Central memory CD8-positive, alpha-beta T cell (primary cell): Measurements from ENCODE around the gene MT4.

ENCODE experiments used
- ATAC-seq: fragments of 150-1000 bp; cut with Tn5 transposase; replicated peaks from 2 replicates; pipeline ENCODE4 v1.10.0; 2022; ENCODE audit warnings: mild to moderate bottlenecking, moderate FRiP score, moderate number of reproducible peaks; ENCODE audit not compliant: poor library complexity, severe bottlenecking; ENCODE audit errors: extremely low read depth
- DNase-seq, 2 donors: peaks; one replicate each; pipeline ENCODE4 v3.0.0; 2021; ENCODE audit warnings: low spot score in 2 of 2
- H3K27ac Mint-ChIP-seq: one replicate; pipeline ENCODE4 v1.8.0; 2022; ENCODE audit warnings: low read depth, mild to moderate bottlenecking, moderate library complexity, mixed read lengths
- H3K27me3 Mint-ChIP-seq: one replicate; pipeline ENCODE4 v1.8.0; 2022; ENCODE audit warnings: mixed read lengths
- H3K36me3 Mint-ChIP-seq: one replicate; pipeline ENCODE4 v1.8.0; 2022; ENCODE audit warnings: mild to moderate bottlenecking, moderate library complexity, mixed read lengths; ENCODE audit not compliant: insufficient read depth
- H3K4me1 Mint-ChIP-seq: one replicate; pipeline ENCODE4 v1.8.0; 2022; ENCODE audit warnings: mixed read lengths
- H3K4me3 Mint-ChIP-seq: one replicate; pipeline ENCODE4 v1.8.0; 2022; ENCODE audit warnings: mild to moderate bottlenecking, moderate library complexity, mixed read lengths
- H3K9me3 Mint-ChIP-seq: one replicate; pipeline ENCODE4 v1.8.0; 2022; ENCODE audit warnings: mixed read lengths

The MT4 gene

GRCh38 chr16:56564793-56565477 is at the start of gene MT4:
TSS of gene MT4 (plus strand) at chr16:56565073. CDS start at chr16:56565129, 56 bp downstream.
- no peaks in the 10 kb centered on the region for H3K4me1 Mint-ChIP-seq
- ATAC-seq: no peak
- H3K36me3 Mint-ChIP-seq: no peaks in the 10 kb centered on the region
- no peaks in the 10 kb centered on the region for H3K9me3 Mint-ChIP-seq
- DNase-seq: no peak
- peaks cover 16% of the 10 kb centered on the region for H3K27me3 Mint-ChIP-seq
- no peak within 1 kb of the TSS for H3K27ac Mint-ChIP-seq
- H3K4me3 Mint-ChIP-seq: no peak within 1 kb of the TSS

- peaks cover 33% of the 10 kb centered on the region for H3K4me1 Mint-ChIP-seq
- DNase-seq (no peak), ATAC-seq (no peak)
- no peaks in the 10 kb centered on the region for H3K9me3 Mint-ChIP-seq
- no peaks in the 10 kb centered on the region for H3K27me3 Mint-ChIP-seq
- no peak overlapping the region for H3K4me3 Mint-ChIP-seq
- H3K27ac Mint-ChIP-seq: no peak overlapping the region
- peaks cover 21% of the 10 kb centered on the region for H3K36me3 Mint-ChIP-seq
These were observed 49.2 kb upstream of the MT4 start for GRCh38 chr16:56515665-56516064.

GRCh38 chr16:56517206-56517605 is 47.7 kb upstream of the MT4 start:
- Mint-ChIP-seq H3K4me1 (peaks cover 35% of the 10 kb centered on the region), H3K27ac (no peak overlapping the region)

GRCh38 chr16:56518425-56518824 is 46.4 kb upstream of the MT4 start:
- Mint-ChIP-seq H3K27ac (peak overlapping the region; percentile 65), H3K9me3 (no peaks in the 10 kb centered on the region), H3K27me3 (no peaks in the 10 kb centered on the region), H3K4me3 (peak overlapping the region; percentile 77), H3K36me3 (peaks cover 10% of the 10 kb centered on the region), H3K4me1 (peaks cover 29% of the 10 kb centered on the region)
- ATAC-seq (no peak), DNase-seq (no peak)

More at GRCh38 chr16:56517206-56517605, 47.7 kb upstream of the MT4 start:
- DNase-seq: no peak
- ATAC-seq: no peak
- Mint-ChIP-seq H3K9me3 (no peaks in the 10 kb centered on the region), H3K36me3 (peaks cover 14% of the 10 kb centered on the region), H3K27me3 (no peaks in the 10 kb centered on the region), H3K4me3 (no peak overlapping the region)

GRCh38 chr16:56519459-56520250 is 45.2 kb upstream of the MT4 start, which contains the start of gene BBS2:
TSS of gene BBS2 (minus strand) at chr16:56520024. CDS start at chr16:56519862, 162 bp downstream.
- H3K27ac Mint-ChIP-seq: peak within 1 kb of the TSS; percentile 65
- peak within 1 kb of the TSS; percentile 77 for H3K4me3 Mint-ChIP-seq
- ATAC-seq: peak; percentile 87
- H3K4me1 Mint-ChIP-seq: peaks cover 22% of the 10 kb centered on the region
- DNase-seq: peak; percentile 84 to 85
- H3K9me3 Mint-ChIP-seq: no peaks in the 10 kb centered on the region
- H3K36me3 Mint-ChIP-seq: peaks cover 10% of the 10 kb centered on the region
- no peaks in the 10 kb centered on the region for H3K27me3 Mint-ChIP-seq

GRCh38 chr16:56520251-56520577 is 44.7 kb upstream of the MT4 start:
- Mint-ChIP-seq H3K4me1 (peaks cover 22% of the 10 kb centered on the region), H3K27me3 (no peaks in the 10 kb centered on the region), H3K4me3 (peak overlapping the region; percentile 77), H3K9me3 (no peaks in the 10 kb centered on the region), H3K27ac (peak overlapping the region; percentile 65), H3K36me3 (peaks cover 10% of the 10 kb centered on the region)
- ATAC-seq (no peak), DNase-seq (no peak)

- Mint-ChIP-seq H3K9me3 (no peaks in the 10 kb centered on the region), H3K4me3 (no peak overlapping the region), H3K4me1 (peaks cover 6% of the 10 kb centered on the region), H3K36me3 (no peaks in the 10 kb centered on the region), H3K27ac (no peak overlapping the region), H3K27me3 (peaks cover 10% of the 10 kb centered on the region)
- no peak for DNase-seq
- ATAC-seq: no peak
These were observed 39.6 kb upstream of the MT4 start for GRCh38 chr16:56525236-56525635.

- ATAC-seq (no peak), DNase-seq (no peak)
- Mint-ChIP-seq H3K36me3 (no peaks in the 10 kb centered on the region), H3K27ac (no peak overlapping the region), H3K9me3 (no peaks in the 10 kb centered on the region), H3K4me1 (no peaks in the 10 kb centered on the region), H3K4me3 (no peak overlapping the region), H3K27me3 (peaks cover 37% of the 10 kb centered on the region)
These were observed 34.0 kb upstream of the MT4 start for GRCh38 chr16:56530872-56531271.

- H3K36me3 Mint-ChIP-seq: no peaks in the 10 kb centered on the region
- no peaks in the 10 kb centered on the region for H3K9me3 Mint-ChIP-seq
- H3K4me1 Mint-ChIP-seq: no peaks in the 10 kb centered on the region
- DNase-seq (no peak), ATAC-seq (no peak)
- H3K27me3 Mint-ChIP-seq: peaks cover 56% of the 10 kb centered on the region
- no peak overlapping the region for H3K27ac Mint-ChIP-seq
- H3K4me3 Mint-ChIP-seq: no peak overlapping the region
These were observed 32.2 kb upstream of the MT4 start for GRCh38 chr16:56532714-56533113.

GRCh38 chr16:56534847-56535383 is 30.0 kb upstream of the MT4 start:
- Mint-ChIP-seq H3K9me3 (no peaks in the 10 kb centered on the region), H3K27me3 (peaks cover 70% of the 10 kb centered on the region), H3K4me1 (no peaks in the 10 kb centered on the region), H3K4me3 (no peak overlapping the region), H3K27ac (no peak overlapping the region), H3K36me3 (no peaks in the 10 kb centered on the region)
- ATAC-seq (no peak), DNase-seq (no peak)

GRCh38 chr16:56538331-56538730 is 26.5 kb upstream of the MT4 start:
- peaks cover 97% of the 10 kb centered on the region for H3K27me3 Mint-ChIP-seq
- DNase-seq (no peak), ATAC-seq (no peak)
- peaks cover 4% of the 10 kb centered on the region for H3K4me1 Mint-ChIP-seq
- no peaks in the 10 kb centered on the region for H3K9me3 Mint-ChIP-seq
- H3K4me3 Mint-ChIP-seq: no peak overlapping the region
- H3K27ac Mint-ChIP-seq: no peak overlapping the region
- peaks cover 2% of the 10 kb centered on the region for H3K36me3 Mint-ChIP-seq

GRCh38 chr16:56539656-56540055 is 25.2 kb upstream of the MT4 start:
- H3K4me3 Mint-ChIP-seq: no peak overlapping the region
- peaks cover 2% of the 10 kb centered on the region for H3K36me3 Mint-ChIP-seq
- H3K9me3 Mint-ChIP-seq: no peaks in the 10 kb centered on the region
- H3K27me3 Mint-ChIP-seq: peaks cover 85% of the 10 kb centered on the region
- H3K4me1 Mint-ChIP-seq: peaks cover 4% of the 10 kb centered on the region
- no peak overlapping the region for H3K27ac Mint-ChIP-seq
- DNase-seq (no peak), ATAC-seq (no peak)

- DNase-seq (no peak), ATAC-seq (no peak)
- no peak overlapping the region for H3K27ac Mint-ChIP-seq
- no peaks in the 10 kb centered on the region for H3K9me3 Mint-ChIP-seq
- no peak overlapping the region for H3K4me3 Mint-ChIP-seq
- H3K27me3 Mint-ChIP-seq: peaks cover 62% of the 10 kb centered on the region
- H3K4me1 Mint-ChIP-seq: peaks cover 5% of the 10 kb centered on the region
- peaks cover 2% of the 10 kb centered on the region for H3K36me3 Mint-ChIP-seq
These were observed 22.8 kb upstream of the MT4 start for GRCh38 chr16:56542039-56542438.
